ENCODE results near the gene PFDN5.
A peak's percentile ranks its signal among the peaks of the same experiment; 100 is the strongest.
"Not testable (repeated sequence)": the region's sequence is repeated elsewhere in the genome, so short reads cannot be mapped to it uniquely, and the experiment has no call there.

Gene PFDN5

DNA sequence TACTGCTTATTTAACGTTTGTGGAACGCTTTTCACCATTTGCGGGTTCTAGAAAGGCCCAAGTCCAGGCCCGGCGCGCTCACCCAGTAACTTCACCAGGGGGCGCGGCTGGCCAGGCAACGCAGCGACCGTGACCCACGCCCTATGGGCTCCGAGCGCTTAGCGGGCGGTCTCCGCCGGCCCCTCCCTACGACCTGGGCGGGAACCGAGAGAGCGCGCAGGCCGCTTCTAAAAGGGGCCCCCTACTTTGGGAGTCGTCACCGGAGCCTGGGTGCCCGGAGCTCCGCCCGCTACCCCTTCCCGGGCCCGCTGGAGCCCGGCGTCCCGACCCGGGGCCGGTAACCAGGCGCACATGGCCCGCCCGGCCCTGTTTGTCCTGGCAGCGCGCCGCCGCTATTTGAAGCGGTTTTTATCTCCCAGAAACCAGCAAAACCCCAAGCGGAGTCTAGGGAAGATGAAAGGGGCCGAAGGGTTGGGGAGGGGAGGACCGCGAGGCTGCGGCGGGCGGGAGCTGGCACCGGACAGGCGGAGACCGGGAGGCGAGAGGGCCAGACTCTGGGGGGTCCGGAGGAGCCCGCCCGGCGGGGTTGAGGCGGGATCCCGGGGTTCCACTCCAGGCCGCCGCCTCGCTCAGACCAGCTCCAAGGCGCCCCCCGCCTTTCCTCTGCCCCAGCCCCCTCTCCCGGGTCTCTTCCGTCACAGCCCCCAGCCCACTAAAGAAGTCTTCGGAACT lies 29.6 kb downstream of the PFDN5 start:
- DNase-seq (ENCODE audit: low read depth) = peak; percentile 73
- peak overlapping the region; percentile 62 for H3K4me3 ChIP-seq (ENCODE audit: low read depth, low read length)

DNA sequence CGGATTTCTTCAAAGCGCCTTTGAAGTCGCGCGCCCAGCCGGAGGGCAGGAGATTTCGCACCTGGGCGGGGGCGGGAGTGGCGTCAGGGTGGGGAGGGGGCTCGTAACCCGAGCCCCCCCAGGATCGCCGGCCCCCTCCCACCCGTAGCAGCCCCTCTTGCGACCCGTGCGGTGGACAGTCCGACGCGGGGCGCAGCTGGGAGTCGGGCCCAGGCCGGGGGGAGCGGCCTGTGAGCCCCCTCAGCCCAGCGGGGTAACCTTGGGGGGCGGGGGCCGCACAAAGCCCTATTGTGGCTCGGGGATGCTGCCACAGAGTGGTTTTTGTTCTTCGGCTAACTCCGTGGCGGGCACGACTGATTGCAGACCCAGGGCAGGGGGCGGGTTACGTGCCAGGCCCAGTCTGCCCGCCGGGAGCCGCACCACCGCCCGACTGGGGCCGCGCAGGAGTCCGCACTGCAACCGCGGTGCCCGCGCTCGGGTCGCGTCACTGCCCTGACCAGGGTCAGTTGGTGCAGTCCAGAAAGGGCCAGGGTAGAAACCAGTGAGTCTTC lies 30.2 kb downstream of the PFDN5 start:
- DNase-seq (ENCODE audit: low read depth) = no peak
- H3K4me3 ChIP-seq (ENCODE audit: low read depth, low read length) = peak overlapping the region; percentile 62

DNA sequence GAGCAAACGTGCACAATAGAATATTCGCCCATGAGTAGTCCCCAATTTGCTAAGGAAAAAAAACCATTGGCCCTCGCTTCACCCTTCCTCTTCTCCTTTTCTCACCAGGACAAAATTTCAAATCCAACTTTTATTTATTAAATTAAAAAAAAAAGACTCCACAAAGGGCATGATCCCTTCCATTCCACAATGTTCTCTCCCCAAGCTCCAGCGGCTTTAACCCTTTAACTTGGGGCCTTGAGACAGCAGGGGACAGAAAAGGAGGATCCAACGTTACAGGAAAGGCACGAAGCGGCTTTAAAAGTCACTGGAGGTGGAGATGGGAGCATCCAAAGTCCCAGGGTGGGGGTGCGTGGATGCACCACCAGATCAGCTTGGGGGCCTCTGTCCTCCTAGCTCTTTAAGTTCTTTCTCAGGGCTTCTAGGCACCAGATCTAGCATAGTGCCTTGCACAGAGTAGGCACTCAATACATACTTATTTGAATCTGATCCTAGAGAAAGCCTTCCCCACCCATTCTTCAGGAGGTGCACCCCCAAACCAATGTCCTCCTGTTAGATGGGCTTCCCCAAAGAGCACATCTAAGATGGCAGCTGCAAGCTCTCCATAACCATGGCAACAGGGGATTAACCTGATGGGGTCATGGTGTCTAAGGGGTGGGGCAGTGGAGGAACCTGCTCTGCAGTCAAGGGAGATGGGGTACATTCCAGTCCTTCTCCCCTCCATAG lies 31.3 kb downstream of the PFDN5 start:
- H3K4me3 ChIP-seq (ENCODE audit: low read depth, low read length) = no peak overlapping the region
- DNase-seq (ENCODE audit: low read depth) = no peak

DNA sequence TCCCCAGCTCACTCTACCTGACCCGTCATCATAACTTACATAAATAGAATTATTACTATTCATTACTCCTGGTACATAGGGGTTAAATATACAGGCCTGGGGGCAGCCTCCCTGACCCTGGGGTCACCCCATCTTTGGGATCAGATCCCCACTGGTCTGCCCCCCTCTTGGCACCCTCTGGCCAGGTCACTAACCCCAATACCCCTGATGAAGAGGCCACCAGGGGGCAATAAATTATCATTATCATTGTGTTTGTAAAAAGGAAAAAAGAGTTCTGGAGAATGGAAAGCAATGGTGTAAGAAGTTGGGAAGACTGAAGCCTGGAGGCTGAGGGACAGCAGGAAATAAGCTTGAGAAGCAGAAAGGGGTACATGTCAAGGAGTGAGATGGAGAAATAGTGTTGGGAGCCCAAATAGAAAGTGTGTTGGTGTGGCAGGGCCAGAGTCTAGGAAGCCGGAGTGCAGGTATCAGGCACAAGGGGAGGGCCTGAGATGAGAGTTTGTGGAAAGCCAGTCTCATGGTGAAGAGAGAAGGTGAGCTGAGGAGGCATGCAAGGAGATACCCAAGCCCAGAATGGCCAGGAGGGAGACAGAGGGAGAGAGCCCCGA lies 32.2 kb downstream of the PFDN5 start:
- no peak for DNase-seq (ENCODE audit: low read depth)
- H3K4me3 ChIP-seq (ENCODE audit: low read depth, low read length) = no peak overlapping the region

DNA sequence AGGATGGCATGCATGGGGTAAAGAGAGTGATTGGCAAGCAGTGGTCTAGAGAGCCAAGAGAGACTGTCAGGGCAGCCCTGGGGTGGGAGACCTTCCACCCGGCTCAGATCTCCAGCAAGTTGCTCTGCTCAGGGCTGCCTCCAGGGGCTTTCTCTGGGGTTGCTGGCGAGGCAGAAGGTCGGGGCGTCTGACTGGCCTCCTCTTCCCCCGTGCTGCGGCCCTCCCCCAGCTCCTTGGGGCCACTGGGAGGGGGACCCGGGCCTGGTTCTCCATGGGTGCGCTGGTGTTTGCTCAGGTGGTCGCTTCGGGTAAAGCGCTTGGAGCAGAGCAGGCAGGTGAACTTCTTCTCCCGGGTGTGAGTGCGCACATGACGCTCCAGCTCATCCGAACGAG lies 32.7 kb downstream of the PFDN5 start:
- DNase-seq (ENCODE audit: low read depth) = no peak
- H3K4me3 ChIP-seq (ENCODE audit: low read depth, low read length) = no peak overlapping the region

DNA sequence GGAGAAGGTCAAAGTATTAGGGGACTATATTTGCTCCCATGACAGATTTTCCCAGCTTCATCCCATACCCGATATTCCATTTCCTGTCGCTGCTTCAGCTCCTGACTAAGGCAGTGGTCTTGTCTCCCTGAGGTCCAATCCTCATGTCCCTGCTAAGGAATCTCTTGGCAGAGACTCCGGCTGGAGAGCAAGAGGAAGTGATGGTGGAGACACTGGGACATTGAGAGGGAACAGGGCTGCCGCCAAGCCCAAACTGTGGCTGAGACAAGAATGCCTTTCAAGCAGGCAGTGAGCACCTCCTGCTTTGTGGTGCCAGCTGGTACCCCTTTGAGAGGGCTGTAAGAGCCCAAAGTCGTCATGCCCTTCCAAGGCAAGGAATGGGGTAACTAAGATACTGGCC lies 35.3 kb downstream of the PFDN5 start:
- H3K4me3 ChIP-seq (ENCODE audit: low read depth, low read length) = no peak overlapping the region
- DNase-seq (ENCODE audit: low read depth) = no peak

DNA sequence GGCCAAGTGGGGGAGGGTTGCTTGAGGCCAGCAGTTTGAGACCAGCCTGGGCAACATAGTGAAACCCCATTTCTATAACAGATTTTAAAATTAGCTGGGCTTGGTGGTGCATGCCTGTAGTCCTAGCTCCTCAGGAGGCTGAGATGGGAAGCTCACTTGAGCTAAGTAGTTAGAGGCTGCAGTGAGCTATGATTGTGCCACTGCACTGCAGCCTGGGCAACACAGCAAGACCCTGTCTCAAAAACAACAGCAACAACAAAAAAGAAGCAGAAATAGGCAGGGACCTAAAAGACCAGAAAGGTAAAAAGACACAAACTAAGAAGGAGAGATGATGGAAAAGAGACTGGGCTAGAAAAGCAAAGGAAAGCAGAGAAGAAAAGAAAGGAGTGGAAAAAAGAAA lies 37.0 kb downstream of the PFDN5 start:
- not testable (repeated sequence) for DNase-seq (ENCODE audit: low read depth); H3K4me3 ChIP-seq (ENCODE audit: low read depth, low read length)

DNA sequence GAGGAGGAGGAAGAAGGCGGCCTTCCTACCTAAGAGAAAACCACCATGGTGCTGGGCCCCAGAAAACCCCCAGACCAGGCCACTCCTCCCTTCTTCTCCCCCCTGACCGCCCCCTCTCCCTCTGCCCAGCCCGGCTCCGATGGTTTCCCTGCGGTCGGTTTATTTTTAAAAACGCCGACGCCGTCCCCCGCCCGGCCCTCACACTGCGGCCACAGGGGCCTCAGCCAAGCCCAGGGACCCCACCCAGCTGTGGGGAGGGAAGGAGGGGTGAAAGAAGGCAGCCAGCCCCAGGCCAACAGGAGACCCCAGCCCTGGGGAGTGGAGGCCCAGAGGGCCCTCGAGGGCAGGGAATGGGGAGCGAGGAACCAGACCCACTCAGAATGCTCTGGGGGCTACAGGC lies 37.4 kb downstream of the PFDN5 start:
- H3K4me3 ChIP-seq (ENCODE audit: low read depth, low read length) = no peak overlapping the region
- DNase-seq (ENCODE audit: low read depth) = no peak

DNA sequence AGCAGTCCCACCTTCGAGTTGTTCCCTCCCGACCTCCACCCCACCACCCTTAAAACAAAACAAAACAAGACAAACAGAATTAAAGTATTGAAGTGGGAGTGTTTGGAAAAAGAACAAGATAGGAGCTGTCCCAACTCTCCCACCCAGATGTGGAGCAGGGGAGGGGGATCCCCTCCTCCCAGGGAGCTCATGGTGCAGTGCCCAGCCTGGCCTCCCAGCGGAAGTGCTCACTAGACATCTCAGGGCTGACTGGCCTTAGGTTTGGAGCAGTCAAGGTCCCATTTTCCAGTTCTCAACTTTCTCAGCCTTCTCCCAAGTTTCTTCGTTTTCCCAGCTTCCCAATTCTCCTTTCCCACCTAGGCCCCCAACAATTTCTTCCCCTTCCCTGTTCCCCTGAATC lies 37.9 kb downstream of the PFDN5 start:
- no peak for DNase-seq (ENCODE audit: low read depth)
- no peak overlapping the region for H3K4me3 ChIP-seq (ENCODE audit: low read depth, low read length)

DNA sequence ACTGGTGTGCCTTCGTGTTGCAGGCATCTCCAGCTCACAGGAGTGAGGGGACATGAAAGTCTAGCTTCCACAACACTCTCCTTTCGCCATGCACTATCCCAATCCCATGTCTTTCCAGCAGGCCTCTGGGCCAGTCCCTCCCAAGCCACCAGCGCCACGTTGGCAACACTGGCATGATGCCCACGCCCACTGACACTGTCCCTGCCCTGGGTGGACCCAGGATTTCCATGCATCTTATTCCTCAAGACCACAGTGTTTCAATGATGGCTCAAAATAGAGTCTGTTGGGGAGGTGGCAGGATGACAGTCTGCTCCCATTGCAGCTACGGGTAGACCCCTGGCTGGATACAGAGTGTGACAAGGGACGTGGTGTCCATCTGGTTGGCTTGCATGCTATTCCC lies 38.5 kb downstream of the PFDN5 start:
- DNase-seq (ENCODE audit: low read depth) = no peak
- H3K4me3 ChIP-seq (ENCODE audit: low read depth, low read length) = no peak overlapping the region

DNA sequence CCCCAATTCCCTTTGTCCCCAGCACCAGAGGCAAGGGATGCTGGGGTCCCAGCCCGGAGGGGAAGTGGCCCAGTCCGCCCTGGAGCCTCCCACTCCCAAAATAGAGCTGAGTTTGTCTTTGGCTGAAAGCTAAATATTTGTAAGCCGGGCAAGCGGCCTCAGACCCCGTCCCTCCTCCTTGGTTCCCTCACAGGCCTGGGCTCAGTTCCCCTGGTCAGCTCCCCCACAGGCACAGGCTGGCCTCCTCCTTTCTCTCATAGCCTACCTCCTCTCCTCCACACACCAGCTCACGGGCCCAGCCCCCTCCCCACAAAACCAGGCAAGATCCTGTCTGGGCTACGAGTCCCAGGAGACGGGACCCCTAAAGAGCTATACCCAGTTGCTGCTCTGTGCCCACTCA lies 39.5 kb downstream of the PFDN5 start:
- H3K4me3 ChIP-seq (ENCODE audit: low read depth, low read length) = no peak overlapping the region
- no peak for DNase-seq (ENCODE audit: low read depth)

- no peak for DNase-seq (ENCODE audit: low read depth)
- H3K4me3 ChIP-seq (ENCODE audit: low read depth, low read length) = no peak within 1 kb of the TSS
Observed at GRCh38 chr12:53336181-53336681, 40.9 kb downstream of the PFDN5 start, which contains the start of gene SP7. Gene SP7, minus strand, starts transcription at chr12:53336354. Its CDS starts 708 bp downstream, at chr12:53335646.

- H3K4me3 ChIP-seq (ENCODE audit: low read depth, low read length) = no peak overlapping the region
- DNase-seq (ENCODE audit: low read depth) = no peak
Observed at GRCh38 chr12:53338017-53338416, 42.7 kb downstream of the PFDN5 start.

GRCh38 chr12:53338916-53339315 lies 43.6 kb downstream of the PFDN5 start:
- H3K4me3 ChIP-seq (ENCODE audit: low read depth, low read length) = no peak overlapping the region
- no peak for DNase-seq (ENCODE audit: low read depth)

DNA sequence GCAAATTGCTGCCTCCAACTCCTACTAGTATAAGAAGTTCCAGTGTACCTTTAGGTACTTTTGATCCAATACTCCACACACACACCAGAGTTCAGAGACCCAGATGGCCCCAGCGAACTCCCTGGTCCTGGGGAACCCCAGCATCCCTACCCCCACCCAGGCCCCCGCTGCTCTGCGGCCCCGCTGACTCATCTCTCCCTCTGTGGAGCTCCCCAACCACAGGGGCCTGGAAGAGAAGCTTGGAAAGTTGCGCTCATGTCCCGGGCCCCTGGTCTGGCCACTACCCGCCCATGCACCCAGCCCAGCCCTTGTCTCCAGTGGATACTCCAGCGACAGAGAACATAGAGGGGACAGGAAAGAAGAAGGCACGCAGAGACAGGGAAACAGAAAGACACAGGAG lies 45.1 kb downstream of the PFDN5 start:
- no peak overlapping the region for H3K4me3 ChIP-seq (ENCODE audit: low read depth, low read length)
- DNase-seq (ENCODE audit: low read depth) = no peak

GRCh38 chr12:53343449-53343848 lies 48.1 kb downstream of the PFDN5 start:
- H3K4me3 ChIP-seq (ENCODE audit: low read depth, low read length) = no peak overlapping the region
- no peak for DNase-seq (ENCODE audit: low read depth)

GRCh38 chr12:53343969-53344368 lies 48.6 kb downstream of the PFDN5 start:
- DNase-seq (ENCODE audit: low read depth) = no peak
- H3K4me3 ChIP-seq (ENCODE audit: low read depth, low read length) = no peak overlapping the region

DNA sequence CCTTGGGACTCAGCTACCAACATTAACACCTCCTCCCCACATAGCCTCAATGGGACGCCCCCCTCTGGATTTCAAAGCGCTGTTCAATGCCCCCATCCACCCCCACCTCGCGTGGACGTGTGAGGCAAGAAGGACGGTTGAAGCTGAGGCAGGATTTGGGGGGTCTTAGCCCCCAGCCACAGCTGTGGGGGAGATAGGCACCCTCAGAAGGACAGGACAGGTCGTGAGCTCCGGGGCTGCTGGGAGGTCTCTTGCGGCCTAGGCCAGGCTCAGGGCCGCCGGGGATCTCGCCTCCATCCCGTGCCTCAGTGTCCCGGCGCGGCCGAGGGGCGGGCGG lies 49.1 kb downstream of the PFDN5 start:
- no peak for DNase-seq (ENCODE audit: low read depth)
- H3K4me3 ChIP-seq (ENCODE audit: low read depth, low read length) = peak overlapping the region; percentile 68

- H3K4me3 ChIP-seq (ENCODE audit: low read depth, low read length) = peak overlapping the region; percentile 68
- no peak for DNase-seq (ENCODE audit: low read depth)
Observed at GRCh38 chr12:53344824-53345485, 49.6 kb downstream of the PFDN5 start.

Measured in skeletal muscle cell (primary cell).